Measurements from ENCODE around the gene BMF. TPM values are rescaled to one million over a fixed set of nuclear protein-coding genes. Genes with fewer than 3 reads are reported as not detected.
"Not testable (repeated sequence)": the region's sequence is repeated elsewhere in the genome, so short reads cannot be mapped to it uniquely, and the experiment has no call there.

Gene BMF, protein sequence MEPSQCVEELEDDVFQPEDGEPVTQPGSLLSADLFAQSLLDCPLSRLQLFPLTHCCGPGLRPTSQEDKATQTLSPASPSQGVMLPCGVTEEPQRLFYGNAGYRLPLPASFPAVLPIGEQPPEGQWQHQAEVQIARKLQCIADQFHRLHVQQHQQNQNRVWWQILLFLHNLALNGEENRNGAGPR
- 10 to 100 TPM; 12.6 to 32.1 (median 28.7) TPM for total RNA-seq
- long read RNA-seq, donor 1, full-length matches to known transcripts: 6 of 13 reads
- long read RNA-seq, donor 1, partial matches to known transcripts: 2 of 13 reads
- long read RNA-seq, donor 1, other reads (novel, unspliced or antisense): 5 of 13 reads
- long read RNA-seq, donor 2, full-length matches to known transcripts: 2 of 2 reads
- long read RNA-seq, donor 2, partial matches to known transcripts: 0 of 2 reads
- long read RNA-seq, donor 2, other reads (novel, unspliced or antisense): 0 of 2 reads

DNA sequence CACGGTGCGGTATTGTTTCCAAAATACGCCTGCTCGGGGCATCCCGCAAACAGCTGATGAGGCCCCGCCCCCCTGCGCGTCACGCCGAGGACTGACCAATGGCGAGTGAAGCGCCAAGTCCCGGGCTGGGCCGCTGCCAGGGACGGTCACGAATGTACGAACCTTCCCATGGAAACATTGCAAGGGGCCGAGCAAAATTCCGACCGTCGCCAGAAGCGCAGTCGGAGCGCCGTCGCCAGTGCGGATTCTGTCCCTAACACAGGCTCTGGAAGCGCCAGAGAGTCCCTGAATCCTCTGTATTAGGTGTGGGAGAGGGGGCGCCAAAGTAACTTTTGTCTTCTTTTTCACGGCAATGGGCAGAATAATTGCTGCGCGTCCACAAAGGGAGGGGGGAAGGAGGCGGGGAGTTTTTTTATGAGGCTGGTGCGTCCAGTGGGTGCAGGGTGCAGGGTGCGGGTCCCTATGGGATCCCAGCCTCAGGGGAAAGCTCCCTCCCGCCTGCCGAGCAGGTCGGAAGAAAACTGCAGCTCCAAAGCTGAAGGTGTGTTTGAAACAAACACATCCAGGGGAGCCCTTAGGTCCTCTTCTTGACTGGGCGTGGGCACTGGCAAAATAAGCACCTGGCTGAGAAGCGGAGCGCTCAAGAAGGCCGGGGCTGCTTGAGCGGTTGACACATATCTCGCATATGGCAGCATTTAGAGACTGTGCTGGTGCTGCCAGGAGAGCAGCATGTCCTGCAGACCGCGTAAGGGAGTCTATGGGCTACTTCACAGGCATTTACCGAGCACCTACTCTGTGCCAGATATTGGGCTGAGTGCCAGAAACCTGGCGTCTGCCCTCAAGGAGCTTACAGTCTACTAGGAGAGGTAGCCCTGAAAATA lies at the start of gene BMF:
Gene BMF (minus strand): TSS at position 25 of the 881 bp plus-strand sequence. CDS start 2,793 bp downstream, outside the sequence.
- H3K4me3 ChIP-seq: peak within 1 kb of the TSS; percentile 61
- H3K4me1 ChIP-seq (ENCODE audit: low read depth): peaks cover 38% of the 10 kb centered on the region
- DNase-seq (peak; percentile 100), ATAC-seq (peak; percentile 84)
- TF ChIP-seq, protein P1, sequence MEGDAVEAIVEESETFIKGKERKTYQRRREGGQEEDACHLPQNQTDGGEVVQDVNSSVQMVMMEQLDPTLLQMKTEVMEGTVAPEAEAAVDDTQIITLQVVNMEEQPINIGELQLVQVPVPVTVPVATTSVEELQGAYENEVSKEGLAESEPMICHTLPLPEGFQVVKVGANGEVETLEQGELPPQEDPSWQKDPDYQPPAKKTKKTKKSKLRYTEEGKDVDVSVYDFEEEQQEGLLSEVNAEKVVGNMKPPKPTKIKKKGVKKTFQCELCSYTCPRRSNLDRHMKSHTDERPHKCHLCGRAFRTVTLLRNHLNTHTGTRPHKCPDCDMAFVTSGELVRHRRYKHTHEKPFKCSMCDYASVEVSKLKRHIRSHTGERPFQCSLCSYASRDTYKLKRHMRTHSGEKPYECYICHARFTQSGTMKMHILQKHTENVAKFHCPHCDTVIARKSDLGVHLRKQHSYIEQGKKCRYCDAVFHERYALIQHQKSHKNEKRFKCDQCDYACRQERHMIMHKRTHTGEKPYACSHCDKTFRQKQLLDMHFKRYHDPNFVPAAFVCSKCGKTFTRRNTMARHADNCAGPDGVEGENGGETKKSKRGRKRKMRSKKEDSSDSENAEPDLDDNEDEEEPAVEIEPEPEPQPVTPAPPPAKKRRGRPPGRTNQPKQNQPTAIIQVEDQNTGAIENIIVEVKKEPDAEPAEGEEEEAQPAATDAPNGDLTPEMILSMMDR (IDR thresholded peaks at IDR 0.05): no peak
- intact Hi-C loops (cut with DNase I, micrococcal nuclease): loop anchor here in 1 of 2 donors (10.0 kb wide), 1 partner anchor 64 kb away; no protein-coding TSS in a partner anchor
- H3K9me3 ChIP-seq: no peaks in the 10 kb centered on the region
- no peaks in the 10 kb centered on the region for H3K36me3 ChIP-seq (ENCODE audit: low read depth)

DNA sequence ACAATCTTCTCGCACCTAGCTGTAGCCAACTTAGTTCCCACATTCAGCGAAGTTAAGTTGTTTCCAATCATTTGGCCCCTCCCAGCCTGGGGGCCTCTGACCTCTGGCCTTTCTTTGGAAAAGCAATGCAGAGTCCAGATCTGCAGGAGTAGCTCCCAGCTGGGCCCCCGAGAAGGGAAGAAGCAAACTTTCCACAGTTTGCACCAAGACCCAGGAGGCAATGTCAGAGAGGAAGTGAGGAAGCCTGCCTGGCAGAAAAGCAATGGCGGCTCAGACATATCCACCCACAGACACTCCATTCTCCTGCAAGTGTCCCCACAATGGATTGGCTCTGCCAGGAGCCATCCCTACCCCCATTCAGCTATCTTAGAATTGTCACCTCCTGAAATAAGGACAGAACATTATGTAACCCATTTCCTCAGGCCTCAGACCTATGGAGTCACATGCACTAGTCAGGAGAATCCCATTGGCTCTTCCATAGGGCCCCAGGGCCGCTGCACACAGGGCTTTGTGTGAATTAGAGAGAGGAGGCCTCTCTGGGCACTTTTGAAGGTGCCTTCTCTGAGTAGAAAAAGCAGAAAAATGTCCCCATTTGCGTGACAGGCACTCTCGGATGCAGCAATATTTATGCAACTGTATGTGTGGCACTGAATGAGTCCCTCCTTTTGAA lies 49.2 kb upstream of the BMF start:
- no peak for DNase-seq
- TF ChIP-seq, protein P1 (IDR thresholded peaks at IDR 0.05): no peak
- no peak for ATAC-seq

GRCh38 chr15:40155270-40155910 lies 46.7 kb upstream of the BMF start:
- intact Hi-C loops (cut with DNase I, micrococcal nuclease): no loop called here
- DNase-seq: peak; percentile 67 to 76 (median 75)
- Histone ChIP-seq H3K4me1 (ENCODE audit: low read depth) (peaks cover 7% of the 10 kb centered on the region), H3K4me3 (no peak overlapping the region), H3K9me3 (no peaks in the 10 kb centered on the region), H3K36me3 (ENCODE audit: low read depth) (no peaks in the 10 kb centered on the region)
- TF ChIP-seq, protein P1 (IDR thresholded peaks at IDR 0.05): no peak
- peak; percentile 96 for ATAC-seq

More for the DNA sequence above, 49.2 kb upstream of the BMF start:
- no peaks in the 10 kb centered on the region for H3K36me3 ChIP-seq (ENCODE audit: low read depth)
- H3K4me1 ChIP-seq (ENCODE audit: low read depth): peaks cover 11% of the 10 kb centered on the region
- no peak overlapping the region for H3K4me3 ChIP-seq
- intact Hi-C loops (cut with DNase I, micrococcal nuclease): no loop called here
- H3K9me3 ChIP-seq: no peaks in the 10 kb centered on the region

DNA sequence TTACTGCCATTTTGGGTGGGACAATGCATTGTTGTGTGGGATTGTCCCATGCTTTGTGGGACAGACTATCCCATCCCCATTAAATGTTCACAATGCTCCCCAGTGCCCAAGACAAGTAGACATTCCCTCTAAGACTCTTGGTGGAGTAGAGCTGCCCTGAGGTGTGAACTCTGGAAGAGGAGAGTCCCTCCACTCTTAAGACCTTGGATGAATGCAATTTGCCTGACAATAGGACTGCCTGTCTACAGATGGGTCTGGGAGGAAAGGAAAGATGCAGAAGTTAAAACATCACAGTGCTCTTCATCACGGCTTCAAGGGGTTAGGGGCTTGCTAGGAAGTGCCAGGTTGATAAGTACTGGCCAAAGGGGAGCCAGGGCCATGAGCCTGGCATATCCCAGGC lies 46.1 kb upstream of the BMF start:
- DNase-seq; H3K36me3 ChIP-seq (ENCODE audit: low read depth); H3K9me3 ChIP-seq; H3K4me1 ChIP-seq (ENCODE audit: low read depth); H3K4me3 ChIP-seq; intact Hi-C loops (cut with DNase I, micrococcal nuclease): not testable (repeated sequence)
- peak; percentile 4 for ATAC-seq

DNA sequence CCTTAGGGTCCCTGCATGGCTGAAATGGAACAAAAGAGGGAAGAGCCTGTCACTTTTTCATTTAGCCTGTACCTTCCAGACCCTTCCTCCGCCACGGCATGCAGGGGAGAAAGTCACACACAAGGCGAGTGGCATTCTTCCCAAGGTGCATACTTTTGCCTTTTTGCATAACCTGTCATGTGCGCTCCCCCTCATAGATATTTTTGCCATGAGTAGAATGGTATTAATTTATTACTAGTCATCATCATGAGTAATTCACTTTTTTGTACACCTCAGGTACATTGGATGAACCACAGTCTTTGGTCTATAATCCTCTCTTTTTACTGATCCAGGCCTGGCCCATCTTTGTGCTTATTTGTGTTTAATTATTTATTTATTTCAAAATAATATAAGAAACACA lies 43.3 kb upstream of the BMF start:
- ATAC-seq (no peak), DNase-seq (no peak)
- intact Hi-C loops (cut with DNase I, micrococcal nuclease): no loop called here
- Histone ChIP-seq H3K4me1 (ENCODE audit: low read depth) (peaks cover 7% of the 10 kb centered on the region), H3K4me3 (no peak overlapping the region), H3K9me3 (no peaks in the 10 kb centered on the region), H3K36me3 (ENCODE audit: low read depth) (no peaks in the 10 kb centered on the region)
- TF ChIP-seq, protein P1 (IDR thresholded peaks at IDR 0.05): no peak

All from mucosa of descending colon (tissue), 3 donors.